K562 (cell line): ENCODE measurements around the gene LMNA. TPM values are rescaled to one million over a fixed set of nuclear protein-coding genes. Genes with fewer than 3 reads are reported as not detected.
A peak's percentile ranks its signal among the peaks of the same experiment; 100 is the strongest.

Experiments
- ASH1L ChIP-seq: fragments of 450-650 bp; IDR thresholded peaks from 2 replicates; pipeline ENCODE4 v1.6.1; 2018; ENCODE audit warnings: borderline replicate concordance, mild to moderate bottlenecking, low read depth; ENCODE audit not compliant: partially characterized antibody
- CHD1 ChIP-seq: fragments of 200-600 bp; sonication (generic); IDR thresholded peaks from one replicate; pipeline ENCODE4 v1.6.1; 2012; ENCODE audit warnings: mild to moderate bottlenecking, moderate library complexity, low read length, inconsistent platforms
- FOSL1 ChIP-seq: fragments of 200-800 bp; sonication (Bioruptor generic); conservative IDR thresholded peaks from 2 replicates; pipeline ENCODE4 v1.6.1; 2016; ENCODE audit warnings: missing genetic modification characterization, missing compliant biosample characterization
- HMG20B ChIP-seq: fragments of 250-450 bp; sonication (Bioruptor Pico); IDR thresholded peaks from 2 replicates; pipeline ENCODE4 v1.5.0; 2021; ENCODE audit warnings: mild to moderate bottlenecking
- MECOM ChIP-seq: fragments of 250-450 bp; sonication (Bioruptor Pico); IDR thresholded peaks from 2 replicates; pipeline ENCODE4 v1.8.0; 2022; ENCODE audit warnings: inconsistent platforms
- NEUROD1 ChIP-seq: fragments of 150-350 bp; IDR thresholded peaks from 2 replicates; pipeline ENCODE4 v1.6.1; 2014; ENCODE audit warnings: borderline replicate concordance, low read length, low read depth; ENCODE audit not compliant: partially characterized antibody
- SMAD4 ChIP-seq: fragments of 250-450 bp; sonication (Bioruptor Pico); conservative IDR thresholded peaks from 2 replicates; pipeline ENCODE4 v1.8.0; 2021; ENCODE audit warnings: inconsistent platforms, mild to moderate bottlenecking, moderate library complexity
- SP1 ChIP-seq: sonication (generic); formaldehyde crosslinking; IDR thresholded peaks from 2 replicates; pipeline ENCODE4 v1.8.1; 2022; ENCODE audit warnings: mild to moderate bottlenecking, missing genetic modification reagents
- SRSF1 ChIP-seq: fragments of 200-400 bp; formaldehyde crosslinking; IDR thresholded peaks from 2 replicates; pipeline ENCODE4 v1.6.1; 2017; ENCODE audit warnings: mild to moderate bottlenecking, low read depth, low read length, moderate library complexity
- TCFL5 ChIP-seq: fragments of 250-450 bp; sonication (Bioruptor Pico); conservative IDR thresholded peaks from 2 replicates; pipeline ENCODE4 v1.6.1; 2021; ENCODE audit warnings: mild to moderate bottlenecking, moderate library complexity, matching md5 sums
- ZNF431 ChIP-seq: sonication (generic); formaldehyde crosslinking; IDR thresholded peaks from 2 replicates; pipeline ENCODE4 v1.8.0; 2022; ENCODE audit warnings: mild to moderate bottlenecking, missing genetic modification reagents
- polyA plus RNA-seq, 8 experiments: library from polyadenylated mRNA; depleted of rRNA in 4 of 8; stranded (reverse) in 5 of 8; unstranded in 3 of 8; fragments of >200 nt; fragmentation: Nextera tagmentation in 2 of 8; fragmentation: Illumina TruSeq in 1 of 8; extraction: Ambion mirVana in 2 of 8; extraction: Trizol in 1 of 8; gene quantifications; 2 replicates each; pipeline versions ENCODE4 v1.2.1 to v1.2.3, GENCODE V29; 2011 to 2014; ENCODE audit warnings: inconsistent platforms in 1 of 8, missing spikeins in 1 of 8
- total RNA-seq, 7 experiments: library from RNA; depleted of rRNA in 6 of 7; stranded (reverse); fragments of >200 nt in 6 of 7; fragmentation: Illumina TruSeq in 2 of 7; extraction: Trizol in 2 of 7; gene quantifications; 2 replicates each; pipeline versions ENCODE4 v1.2.1 to v1.2.3, GENCODE V29; 2011 to 2021; ENCODE audit warnings: low replicate concordance in 1 of 7
- TF ChIP-seq, protein P1 (sequence below), 2 experiments: fragments of 450-650 bp; formaldehyde crosslinking in 1 of 2; IDR thresholded peaks; 2 replicates each; pipeline versions ENCODE4 v1.4.0 to v1.6.1; 2014 to 2020; ENCODE audit warnings: mild to moderate bottlenecking in 2 of 2, borderline replicate concordance in 1 of 2, low read depth in 1 of 2
- TF ChIP-seq, protein P2 (sequence below): fragments of 250-450 bp; sonication (Bioruptor Pico); IDR thresholded peaks from 2 replicates; pipeline ENCODE4 v1.4.0; 2020
- TF ChIP-seq, protein P3 (sequence below): fragments of 250-450 bp; sonication (Bioruptor Pico); IDR thresholded peaks from 2 replicates; pipeline ENCODE4 v1.5.0; 2021
- TF ChIP-seq, protein P4 (sequence below), 2 experiments: IDR thresholded peaks; 2 replicates each; pipeline ENCODE4 v1.6.1; 2011; ENCODE audit warnings: borderline replicate concordance in 1 of 2, control low read depth in 1 of 2, low read depth in 1 of 2, low read length in 1 of 2, mild to moderate bottlenecking in 1 of 2, mixed read lengths in 1 of 2, moderate library complexity in 1 of 2; ENCODE audit not compliant: insufficient read depth in 1 of 2, insufficient read length in 1 of 2, poor library complexity in 1 of 2, severe bottlenecking in 1 of 2; ENCODE audit errors: extremely low read depth in 1 of 2

LMNA gene
- total and polyA plus RNA-seq, 9 of the 15 experiments (the other 6 are each of a cell fraction or from before 2014, with no cell fraction given): 1.00 to 347 (median 88.2) TPM

DNA sequence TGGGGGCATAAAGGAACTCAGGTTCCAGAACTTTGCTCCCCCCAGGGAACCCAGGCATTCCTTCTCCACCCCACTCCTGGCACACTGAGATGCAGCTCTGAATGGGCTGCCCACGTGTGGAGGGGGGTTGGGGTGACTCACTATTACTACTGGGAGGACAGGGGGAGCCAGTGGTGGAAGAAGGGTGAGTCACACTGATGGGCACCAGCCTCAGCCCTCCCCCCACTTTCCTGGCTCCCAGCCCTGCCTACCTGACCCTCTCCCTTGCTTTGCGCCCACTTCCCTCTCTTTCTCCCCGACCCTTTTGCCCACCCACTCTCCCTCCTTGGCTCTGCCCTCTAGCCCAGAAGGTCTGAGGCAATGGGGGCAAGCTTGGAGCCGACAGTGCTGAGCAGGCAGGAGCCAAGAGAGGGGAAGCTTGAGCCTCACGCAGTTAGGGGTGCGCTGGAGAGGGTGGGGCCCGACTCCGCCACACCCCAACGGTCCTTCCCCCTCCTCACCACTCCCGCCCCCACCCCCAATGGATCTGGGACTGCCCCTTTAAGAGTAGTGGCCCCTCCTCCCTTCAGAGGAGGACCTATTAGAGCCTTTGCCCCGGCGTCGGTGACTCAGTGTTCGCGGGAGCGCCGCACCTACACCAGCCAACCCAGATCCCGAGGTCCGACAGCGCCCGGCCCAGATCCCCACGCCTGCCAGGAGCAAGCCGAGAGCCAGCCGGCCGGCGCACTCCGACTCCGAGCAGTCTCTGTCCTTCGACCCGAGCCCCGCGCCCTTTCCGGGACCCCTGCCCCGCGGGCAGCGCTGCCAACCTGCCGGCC, at the start of gene LMNA (continued):
- TF ChIP-seq, protein P1, sequence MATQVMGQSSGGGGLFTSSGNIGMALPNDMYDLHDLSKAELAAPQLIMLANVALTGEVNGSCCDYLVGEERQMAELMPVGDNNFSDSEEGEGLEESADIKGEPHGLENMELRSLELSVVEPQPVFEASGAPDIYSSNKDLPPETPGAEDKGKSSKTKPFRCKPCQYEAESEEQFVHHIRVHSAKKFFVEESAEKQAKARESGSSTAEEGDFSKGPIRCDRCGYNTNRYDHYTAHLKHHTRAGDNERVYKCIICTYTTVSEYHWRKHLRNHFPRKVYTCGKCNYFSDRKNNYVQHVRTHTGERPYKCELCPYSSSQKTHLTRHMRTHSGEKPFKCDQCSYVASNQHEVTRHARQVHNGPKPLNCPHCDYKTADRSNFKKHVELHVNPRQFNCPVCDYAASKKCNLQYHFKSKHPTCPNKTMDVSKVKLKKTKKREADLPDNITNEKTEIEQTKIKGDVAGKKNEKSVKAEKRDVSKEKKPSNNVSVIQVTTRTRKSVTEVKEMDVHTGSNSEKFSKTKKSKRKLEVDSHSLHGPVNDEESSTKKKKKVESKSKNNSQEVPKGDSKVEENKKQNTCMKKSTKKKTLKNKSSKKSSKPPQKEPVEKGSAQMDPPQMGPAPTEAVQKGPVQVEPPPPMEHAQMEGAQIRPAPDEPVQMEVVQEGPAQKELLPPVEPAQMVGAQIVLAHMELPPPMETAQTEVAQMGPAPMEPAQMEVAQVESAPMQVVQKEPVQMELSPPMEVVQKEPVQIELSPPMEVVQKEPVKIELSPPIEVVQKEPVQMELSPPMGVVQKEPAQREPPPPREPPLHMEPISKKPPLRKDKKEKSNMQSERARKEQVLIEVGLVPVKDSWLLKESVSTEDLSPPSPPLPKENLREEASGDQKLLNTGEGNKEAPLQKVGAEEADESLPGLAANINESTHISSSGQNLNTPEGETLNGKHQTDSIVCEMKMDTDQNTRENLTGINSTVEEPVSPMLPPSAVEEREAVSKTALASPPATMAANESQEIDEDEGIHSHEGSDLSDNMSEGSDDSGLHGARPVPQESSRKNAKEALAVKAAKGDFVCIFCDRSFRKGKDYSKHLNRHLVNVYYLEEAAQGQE (IDR thresholded peaks at IDR 0.05; ENCODE audit: borderline replicate concordance): peak; percentile 28; the same call in 1 of the 2 replicates
- TF ChIP-seq, protein P1 (CRISPR knock-in tag; IDR thresholded peaks at IDR 0.05; ENCODE audit: low read depth): no peak
- TF ChIP-seq, protein P2, sequence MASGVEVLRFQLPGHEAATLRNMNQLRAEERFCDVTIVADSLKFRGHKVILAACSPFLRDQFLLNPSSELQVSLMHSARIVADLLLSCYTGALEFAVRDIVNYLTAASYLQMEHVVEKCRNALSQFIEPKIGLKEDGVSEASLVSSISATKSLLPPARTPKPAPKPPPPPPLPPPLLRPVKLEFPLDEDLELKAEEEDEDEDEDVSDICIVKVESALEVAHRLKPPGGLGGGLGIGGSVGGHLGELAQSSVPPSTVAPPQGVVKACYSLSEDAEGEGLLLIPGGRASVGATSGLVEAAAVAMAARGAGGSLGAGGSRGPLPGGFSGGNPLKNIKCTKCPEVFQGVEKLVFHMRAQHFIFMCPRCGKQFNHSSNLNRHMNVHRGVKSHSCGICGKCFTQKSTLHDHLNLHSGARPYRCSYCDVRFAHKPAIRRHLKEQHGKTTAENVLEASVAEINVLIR (CRISPR knock-in tag): no peak
- TF ChIP-seq SRSF1 (no peak), SP1 (CRISPR knock-in tag) (peak; percentile 77), TCFL5 (CRISPR knock-in tag) (no peak), SMAD4 (CRISPR knock-in tag) (0 out of 2 replicates have a peak, but pooled peaks have one; percentile 11), CHD1 (no peak), ZNF431 (CRISPR knock-in tag) (0 out of 2 replicates have a peak, but pooled peaks have one; percentile 11), NEUROD1 (no peak), FOSL1 (peak; percentile 100), HMG20B (CRISPR knock-in tag) (no peak), ASH1L (no peak), MECOM (no peak)
- TF ChIP-seq, protein P3, sequence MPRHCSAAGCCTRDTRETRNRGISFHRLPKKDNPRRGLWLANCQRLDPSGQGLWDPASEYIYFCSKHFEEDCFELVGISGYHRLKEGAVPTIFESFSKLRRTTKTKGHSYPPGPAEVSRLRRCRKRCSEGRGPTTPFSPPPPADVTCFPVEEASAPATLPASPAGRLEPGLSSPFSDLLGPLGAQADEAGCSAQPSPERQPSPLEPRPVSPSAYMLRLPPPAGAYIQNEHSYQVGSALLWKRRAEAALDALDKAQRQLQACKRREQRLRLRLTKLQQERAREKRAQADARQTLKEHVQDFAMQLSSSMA (CRISPR knock-in tag): no peak
- TF ChIP-seq, protein P4, sequence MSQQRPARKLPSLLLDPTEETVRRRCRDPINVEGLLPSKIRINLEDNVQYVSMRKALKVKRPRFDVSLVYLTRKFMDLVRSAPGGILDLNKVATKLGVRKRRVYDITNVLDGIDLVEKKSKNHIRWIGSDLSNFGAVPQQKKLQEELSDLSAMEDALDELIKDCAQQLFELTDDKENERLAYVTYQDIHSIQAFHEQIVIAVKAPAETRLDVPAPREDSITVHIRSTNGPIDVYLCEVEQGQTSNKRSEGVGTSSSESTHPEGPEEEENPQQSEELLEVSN (IDR thresholded peaks at IDR 0.05; ENCODE audit: borderline replicate concordance in 1 of 2, extremely low read depth in 1 of 2, insufficient read depth in 1 of 2, insufficient read length in 1 of 2, low read depth in 1 of 2, low read length in 1 of 2, poor library complexity in 1 of 2, severe bottlenecking in 1 of 2): peak in 1 of 2 experiments; percentile 61
